ENCODE results near the gene SLIT3. TPM values are rescaled to one million over a fixed set of nuclear protein-coding genes. Genes with fewer than 3 reads are reported as not detected.

The SLIT3 gene
- polyA plus RNA-seq, 1 of the 3 experiments (the other 2 are of a cell fraction) = 119 TPM

DNA sequence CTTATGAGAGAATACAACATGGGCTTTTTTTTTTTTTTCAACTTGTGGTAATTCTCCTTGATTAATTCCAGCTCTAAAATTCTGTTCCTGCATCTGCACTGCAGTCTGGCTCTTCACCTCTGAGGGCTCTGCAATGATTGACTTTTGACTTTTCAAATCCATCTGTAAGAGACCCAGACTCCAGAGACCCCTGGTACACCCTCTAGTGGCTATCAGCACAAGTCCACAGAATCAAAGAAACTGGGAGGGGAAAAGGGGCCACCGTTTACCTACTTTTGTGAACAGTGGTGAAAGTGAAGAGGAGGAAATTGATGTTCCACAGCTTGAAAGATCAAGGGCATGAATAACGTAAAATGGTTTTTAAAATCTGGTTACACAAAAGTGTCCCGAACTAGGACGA, 151.6 kb downstream of the SLIT3 start (continued):
- TF ChIP-seq MEF2A (IDR thresholded peaks at IDR 0.05; ENCODE audit: borderline replicate concordance, low read depth) = no peak
- no peak for TF ChIP-seq NFIC (IDR thresholded peaks at IDR 0.05; ENCODE audit: borderline replicate concordance)
- TF ChIP-seq, protein P1, sequence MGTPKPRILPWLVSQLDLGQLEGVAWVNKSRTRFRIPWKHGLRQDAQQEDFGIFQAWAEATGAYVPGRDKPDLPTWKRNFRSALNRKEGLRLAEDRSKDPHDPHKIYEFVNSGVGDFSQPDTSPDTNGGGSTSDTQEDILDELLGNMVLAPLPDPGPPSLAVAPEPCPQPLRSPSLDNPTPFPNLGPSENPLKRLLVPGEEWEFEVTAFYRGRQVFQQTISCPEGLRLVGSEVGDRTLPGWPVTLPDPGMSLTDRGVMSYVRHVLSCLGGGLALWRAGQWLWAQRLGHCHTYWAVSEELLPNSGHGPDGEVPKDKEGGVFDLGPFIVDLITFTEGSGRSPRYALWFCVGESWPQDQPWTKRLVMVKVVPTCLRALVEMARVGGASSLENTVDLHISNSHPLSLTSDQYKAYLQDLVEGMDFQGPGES (IDR thresholded peaks at IDR 0.05; ENCODE audit: low read depth, low read length) = no peak
- no peak for TF ChIP-seq CHD2 (IDR thresholded peaks at IDR 0.05; ENCODE audit: low read length, partially characterized antibody)
- TF ChIP-seq RAD21 (IDR thresholded peaks at IDR 0.05; ENCODE audit: low read length) = peak; percentile 69
- TF ChIP-seq TCF12 (IDR thresholded peaks at IDR 0.05) = no peak
- no peak; the same call in 1 of the 2 replicates for TF ChIP-seq MXI1 (IDR thresholded peaks at IDR 0.05; ENCODE audit: low read depth, low read length)
- TF ChIP-seq TEAD4 (IDR thresholded peaks at IDR 0.05; ENCODE audit: borderline replicate concordance, insufficient read depth) = no peak
- no peak for TF ChIP-seq FOXJ3 (CRISPR knock-in tag; IDR thresholded peaks at IDR 0.05)
- no peak for TF ChIP-seq JUND (IDR thresholded peaks at IDR 0.05)

DNA sequence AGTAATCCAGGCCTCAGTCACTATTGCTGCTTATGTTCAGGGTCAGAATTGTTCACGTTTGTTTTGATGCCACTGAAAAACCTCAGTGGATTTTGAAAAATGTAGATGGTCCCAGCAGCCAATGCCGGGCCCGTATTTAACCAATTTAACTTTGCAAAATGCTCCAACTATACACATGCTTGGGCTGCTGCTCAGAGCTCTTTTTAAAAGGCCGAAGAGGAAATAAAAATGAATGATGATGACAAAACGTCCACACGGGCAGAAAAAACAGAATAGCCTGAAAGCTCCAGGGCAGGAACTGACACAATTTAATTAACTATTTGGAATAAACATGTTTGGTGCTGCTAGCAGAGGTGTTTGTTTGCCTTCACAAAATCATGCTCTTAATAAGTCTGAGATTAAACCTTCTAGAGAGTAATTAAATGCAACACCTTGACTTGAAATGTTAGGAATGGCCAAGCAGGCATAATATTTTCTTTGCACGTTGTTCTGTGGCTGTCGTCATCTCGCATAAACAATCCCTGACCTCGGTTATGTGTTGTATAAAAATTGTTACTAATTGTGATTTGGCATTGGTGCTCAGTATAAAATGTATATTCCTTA, 152.7 kb downstream of the SLIT3 start:
- H3K27ac ChIP-seq (ENCODE audit: low read depth in 2 of 2, low read length in 1 of 2) = peak overlapping the region in 1 of 2 experiments; percentile 97; a peak in 2 of 4 replicates
- H3K36me3 ChIP-seq (replicated peaks in 1 of 2; ENCODE audit: control insufficient read depth in 1 of 2, insufficient read depth in 2 of 2, low read length in 1 of 2) = no peaks in the 10 kb centered on the region
- WGBS (ENCODE audit: low lambda C conversion rate) = 75% methylated on average over 10 of the region's 10 CpGs
- DNase-seq = no peak
- CTCF ChIA-PET = interaction anchor here (0.6 to 10.1 kb wide), 26 partner anchors 13 to 400 kb away, joined by 3 to 97 read pairs (median 4); no protein-coding TSS in a partner anchor
- H3K9me2 ChIP-seq = no peaks in the 10 kb centered on the region
- H3K27me3 ChIP-seq (ENCODE audit: insufficient read depth) = no peaks in the 10 kb centered on the region
- H3K9me3 ChIP-seq = no peaks in the 10 kb centered on the region
- peaks cover 3% of the 10 kb centered on the region; the same call in 1 of the 2 replicates for H3K79me2 ChIP-seq (ENCODE audit: insufficient read depth)
- H4K20me1 ChIP-seq (ENCODE audit: insufficient read depth) = no peaks in the 10 kb centered on the region
- TF ChIP-seq RAD21 (IDR thresholded peaks at IDR 0.05; ENCODE audit: low read length) (no peak), CHD2 (IDR thresholded peaks at IDR 0.05; ENCODE audit: low read length, partially characterized antibody) (peak; percentile 5), FOXM1 (IDR thresholded peaks at IDR 0.05; ENCODE audit: low read depth) (no peak), EP300 (IDR thresholded peaks at IDR 0.05; ENCODE audit: borderline replicate concordance in 1 of 2, low read depth in 1 of 2, low read length in 1 of 2) (peak in 1 of 2 experiments; percentile 62; a peak in 1 of 4 replicates), FOXJ3 (CRISPR knock-in tag; IDR thresholded peaks at IDR 0.05) (no peak), RFX5 (IDR thresholded peaks at IDR 0.05; ENCODE audit: low read length) (no peak), GATA2 (CRISPR knock-in tag; IDR thresholded peaks at IDR 0.05) (no peak), RXRA (IDR thresholded peaks at IDR 0.05; ENCODE audit: borderline replicate concordance, low read depth) (no peak), MXI1 (IDR thresholded peaks at IDR 0.05; ENCODE audit: low read depth, low read length) (no peak)
- TF ChIP-seq, protein P1 (IDR thresholded peaks at IDR 0.05; ENCODE audit: low read depth, low read length) = no peak
- TF ChIP-seq, protein P2, sequence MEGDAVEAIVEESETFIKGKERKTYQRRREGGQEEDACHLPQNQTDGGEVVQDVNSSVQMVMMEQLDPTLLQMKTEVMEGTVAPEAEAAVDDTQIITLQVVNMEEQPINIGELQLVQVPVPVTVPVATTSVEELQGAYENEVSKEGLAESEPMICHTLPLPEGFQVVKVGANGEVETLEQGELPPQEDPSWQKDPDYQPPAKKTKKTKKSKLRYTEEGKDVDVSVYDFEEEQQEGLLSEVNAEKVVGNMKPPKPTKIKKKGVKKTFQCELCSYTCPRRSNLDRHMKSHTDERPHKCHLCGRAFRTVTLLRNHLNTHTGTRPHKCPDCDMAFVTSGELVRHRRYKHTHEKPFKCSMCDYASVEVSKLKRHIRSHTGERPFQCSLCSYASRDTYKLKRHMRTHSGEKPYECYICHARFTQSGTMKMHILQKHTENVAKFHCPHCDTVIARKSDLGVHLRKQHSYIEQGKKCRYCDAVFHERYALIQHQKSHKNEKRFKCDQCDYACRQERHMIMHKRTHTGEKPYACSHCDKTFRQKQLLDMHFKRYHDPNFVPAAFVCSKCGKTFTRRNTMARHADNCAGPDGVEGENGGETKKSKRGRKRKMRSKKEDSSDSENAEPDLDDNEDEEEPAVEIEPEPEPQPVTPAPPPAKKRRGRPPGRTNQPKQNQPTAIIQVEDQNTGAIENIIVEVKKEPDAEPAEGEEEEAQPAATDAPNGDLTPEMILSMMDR (IDR thresholded peaks at IDR 0.05) = no peak
- H3F3A ChIP-seq (replicated peaks; ENCODE audit: insufficient read depth) = no peaks in the 10 kb centered on the region
- H3K4me1 ChIP-seq (ENCODE audit: control insufficient read depth in 1 of 2, insufficient read depth in 2 of 2, low read depth in 1 of 2, low read length in 1 of 2) = peaks cover 0 to 65% of the 10 kb centered on the region in 2 experiments; a peak in 2 of 4 replicates
- H3K4me2 ChIP-seq = no peak overlapping the region
- H3K9ac ChIP-seq = no peak overlapping the region
- no peak overlapping the region for H3K4me3 ChIP-seq (ENCODE audit: low read depth in 2 of 2, low read length in 1 of 2)
- POLR2A ChIA-PET = interaction anchor here (0.7 to 2.9 kb wide), 3 partner anchors 49 to 152 kb away, joined by 3 to 13 read pairs (median 7); no protein-coding TSS in a partner anchor
- no peak overlapping the region for H2AFZ ChIP-seq (ENCODE audit: low read depth)

Measured in SK-N-SH (cell line).